Stimulated activated CD4-positive, alpha-beta T cell treated with anti-CD3 and anti-CD28 coated beads, TNF-alpha, amount 100 ng/mL, for 24 hours (primary cell): ENCODE data around the gene GNAT2.
A peak's percentile ranks its signal among the peaks of the same experiment; 100 is the strongest.

Experiments
- DNase-seq, 3 experiments: peaks; one replicate each; pipeline ENCODE4 v3.0.0-alpha.2; 2020; ENCODE audit warnings: low read depth in 3 of 3

GNAT2 gene

GRCh38 chr1:109642626-109643025 is 23.2 kb upstream of the GNAT2 start:
- DNase-seq, result no peak

GRCh38 chr1:109641861-109642260 is 22.4 kb upstream of the GNAT2 start:
- no peak for DNase-seq

- DNase-seq, result no peak
Measured at GRCh38 chr1:109641078-109641740, 21.8 kb upstream of the GNAT2 start.

GRCh38 chr1:109640285-109640865 is 21.0 kb upstream of the GNAT2 start:
- DNase-seq, result peak; percentile 82 to 92 (median 86)

DNA sequence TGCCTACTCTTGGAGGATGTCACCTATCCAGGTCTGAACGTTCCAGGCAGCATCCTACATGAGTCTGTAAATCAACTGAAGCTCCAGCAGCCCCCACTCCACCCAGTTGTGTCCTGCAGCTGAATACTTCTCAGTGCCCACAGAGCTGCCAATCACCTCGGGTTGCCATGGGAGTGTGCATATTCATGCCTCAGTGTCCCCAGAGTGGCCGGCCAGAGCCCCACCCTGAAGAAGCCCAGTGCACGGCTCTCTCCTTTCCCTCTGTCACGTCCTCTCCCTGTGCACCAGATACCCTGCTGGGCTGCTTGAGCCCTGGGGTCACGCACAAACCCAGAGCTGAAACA is 20.4 kb upstream of the GNAT2 start:
- DNase-seq, result no peak

- no peak for DNase-seq
Measured at GRCh38 chr1:109639063-109639840, 19.8 kb upstream of the GNAT2 start.

DNA sequence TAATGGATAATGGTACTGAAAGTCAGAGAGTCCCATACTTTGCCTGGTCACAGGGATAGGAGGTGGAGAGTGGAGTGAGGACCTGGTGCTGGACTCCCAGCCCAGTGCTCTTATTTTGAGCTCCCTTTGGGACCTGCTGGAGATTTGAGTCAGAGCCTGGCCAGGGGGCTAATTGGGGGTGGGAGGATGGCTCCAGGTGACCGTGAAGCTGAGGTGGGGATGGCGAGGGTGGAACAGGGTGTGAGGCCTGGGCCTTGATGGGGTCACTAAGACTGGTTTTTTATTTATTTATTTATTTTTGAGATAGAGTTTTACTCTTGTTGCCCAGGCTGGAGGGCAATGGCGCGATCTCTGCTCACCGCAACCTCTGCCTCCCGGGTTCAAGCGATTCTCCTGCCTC is 18.0 kb upstream of the GNAT2 start:
- DNase-seq, result no peak

- no peak for DNase-seq
Measured at GRCh38 chr1:109636201-109636952, 17.0 kb upstream of the GNAT2 start.

DNA sequence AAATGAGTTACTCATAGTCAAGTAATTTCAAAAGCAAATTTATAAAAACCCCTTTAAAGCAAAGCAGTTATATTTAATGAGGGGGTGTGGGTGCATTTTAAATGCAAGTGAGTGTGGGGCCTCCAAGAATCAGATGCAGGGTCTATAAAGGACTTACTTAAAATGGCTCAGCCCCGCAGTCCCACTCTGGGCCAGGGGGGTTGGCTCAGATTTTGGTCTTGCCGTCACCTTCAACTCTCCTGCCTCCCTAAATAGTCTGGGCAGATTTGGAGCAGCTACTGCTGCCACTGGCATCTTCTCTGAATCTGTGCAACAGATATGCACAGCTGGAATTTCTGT is 16.4 kb upstream of the GNAT2 start:
- DNase-seq, result no peak

- DNase-seq, result no peak
Measured at GRCh38 chr1:109634771-109635750, 15.6 kb upstream of the GNAT2 start.

GRCh38 chr1:109634292-109634691 is 14.9 kb upstream of the GNAT2 start:
- no peak for DNase-seq

DNA sequence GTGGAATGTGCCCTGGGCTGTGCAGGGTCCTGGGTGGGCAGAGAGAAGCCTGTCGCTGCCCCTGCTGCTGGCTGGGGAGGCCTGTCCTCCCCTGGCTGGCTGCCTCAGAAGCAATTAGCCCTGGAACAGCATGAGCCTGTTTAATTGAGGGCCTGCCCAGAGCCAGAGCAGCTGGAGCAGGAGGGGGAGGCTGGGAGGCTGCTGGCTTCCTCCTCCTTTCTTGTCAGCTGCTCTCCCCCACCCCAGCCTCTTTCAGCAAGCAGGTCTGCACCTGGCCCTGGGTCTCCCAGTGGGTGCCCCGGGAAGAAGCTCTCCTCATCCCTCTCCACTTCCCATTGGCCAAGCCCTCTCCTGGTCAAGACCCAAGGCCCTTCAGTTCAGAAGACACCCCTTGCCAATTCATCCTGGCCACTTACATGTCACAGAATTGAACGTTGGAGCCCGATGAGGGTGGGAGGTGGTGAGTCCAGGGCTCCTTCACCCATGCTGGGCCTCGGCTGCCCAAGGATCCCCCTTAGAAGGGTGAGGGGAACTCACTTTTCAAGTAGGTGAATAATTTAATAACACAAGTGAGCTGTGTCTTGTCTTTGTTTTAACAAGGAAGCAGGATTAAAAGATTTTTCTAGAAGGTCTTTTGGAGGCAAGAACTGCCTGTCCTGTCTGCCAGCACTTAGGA is 13.4 kb upstream of the GNAT2 start:
- DNase-seq, result no peak

- no peak for DNase-seq
Measured at GRCh38 chr1:109631513-109632505, 12.4 kb upstream of the GNAT2 start.

DNA sequence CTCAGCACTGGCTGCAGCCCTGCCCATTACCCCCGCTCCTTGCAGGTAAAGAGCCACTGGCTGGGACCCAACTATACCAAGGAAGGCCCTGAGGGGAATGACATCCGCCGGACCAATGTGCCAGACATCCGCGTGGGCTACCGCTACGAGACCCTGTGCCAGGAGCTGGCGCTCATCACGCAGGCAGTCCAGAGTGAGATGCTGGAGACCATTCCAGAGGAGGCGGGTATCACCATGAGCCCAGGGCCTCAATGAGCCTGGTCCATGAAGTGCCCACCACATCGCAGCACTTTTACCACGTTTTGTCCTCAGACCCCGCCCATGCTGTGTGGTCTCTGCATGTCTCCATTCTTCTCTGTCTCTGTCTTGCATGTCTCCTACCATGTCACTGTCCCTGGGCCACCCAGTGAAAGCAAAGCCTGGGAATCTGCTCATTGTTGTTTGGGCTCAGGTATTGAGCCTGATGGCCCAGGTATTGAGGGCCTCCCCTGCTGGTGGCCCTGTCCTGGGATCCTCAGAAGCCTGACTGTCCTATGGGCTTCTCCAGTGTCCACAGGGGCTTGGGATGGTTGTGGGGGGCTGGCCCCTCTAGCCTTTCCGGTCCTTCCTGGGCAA is 11.6 kb upstream of the GNAT2 start:
- DNase-seq, result no peak

- DNase-seq, result no peak
Measured at GRCh38 chr1:109630081-109630897, 10.9 kb upstream of the GNAT2 start.

DNA sequence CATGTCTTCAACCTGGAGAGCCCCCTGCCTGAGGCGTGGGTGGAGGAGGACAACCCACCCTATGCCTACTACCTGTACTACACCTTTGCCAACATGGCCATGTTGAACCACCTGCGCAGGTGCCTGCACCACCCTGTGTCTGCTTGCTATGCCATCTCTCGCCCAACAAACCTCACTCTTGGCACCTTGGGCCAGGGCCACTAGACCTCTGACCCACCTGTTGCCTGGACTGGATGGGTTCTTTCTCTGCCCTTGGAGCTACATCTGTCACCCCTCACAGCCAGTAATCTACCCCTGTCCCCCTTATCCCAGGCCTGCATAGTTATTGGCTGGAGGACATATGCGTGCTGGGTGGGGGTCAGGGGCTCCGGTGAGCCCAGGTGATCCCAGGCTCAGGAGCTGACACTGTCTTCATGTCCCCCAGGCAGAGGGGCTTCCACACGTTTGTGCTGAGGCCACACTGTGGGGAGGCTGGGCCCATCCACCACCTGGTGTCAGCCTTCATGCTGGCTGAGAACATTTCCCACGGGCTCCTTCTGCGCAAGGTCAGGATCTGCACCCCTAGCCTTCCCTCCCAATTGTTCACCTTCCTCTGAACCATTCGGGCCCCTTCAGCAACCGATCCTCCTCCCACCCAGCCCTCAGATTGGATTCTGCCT is 10.1 kb upstream of the GNAT2 start:
- no peak for DNase-seq

- no peak for DNase-seq
Measured at GRCh38 chr1:109628540-109629321, 9.3 kb upstream of the GNAT2 start.
